ENCODE measurements around the gene DNAH5.

DNA sequence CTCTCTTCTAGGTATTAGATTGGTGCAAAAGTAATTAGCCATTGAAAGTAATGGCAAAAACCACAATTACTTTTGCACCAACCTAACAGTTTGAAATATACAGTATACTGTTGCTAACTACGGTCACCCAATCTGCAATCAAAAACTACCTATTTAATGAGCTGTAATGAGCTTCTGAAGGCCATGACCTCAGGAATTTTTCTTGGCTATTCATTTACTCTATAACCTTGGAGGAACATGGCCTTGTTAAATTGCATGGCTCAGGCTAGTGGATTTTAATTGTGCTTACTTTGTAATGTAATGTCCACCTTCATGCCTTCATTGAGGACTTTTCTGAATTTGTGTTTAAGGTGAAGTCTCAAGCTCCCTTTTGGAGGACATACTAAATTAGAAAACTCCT lies 24.7 kb downstream of the DNAH5 start:
- TF ChIP-seq, protein P1, sequence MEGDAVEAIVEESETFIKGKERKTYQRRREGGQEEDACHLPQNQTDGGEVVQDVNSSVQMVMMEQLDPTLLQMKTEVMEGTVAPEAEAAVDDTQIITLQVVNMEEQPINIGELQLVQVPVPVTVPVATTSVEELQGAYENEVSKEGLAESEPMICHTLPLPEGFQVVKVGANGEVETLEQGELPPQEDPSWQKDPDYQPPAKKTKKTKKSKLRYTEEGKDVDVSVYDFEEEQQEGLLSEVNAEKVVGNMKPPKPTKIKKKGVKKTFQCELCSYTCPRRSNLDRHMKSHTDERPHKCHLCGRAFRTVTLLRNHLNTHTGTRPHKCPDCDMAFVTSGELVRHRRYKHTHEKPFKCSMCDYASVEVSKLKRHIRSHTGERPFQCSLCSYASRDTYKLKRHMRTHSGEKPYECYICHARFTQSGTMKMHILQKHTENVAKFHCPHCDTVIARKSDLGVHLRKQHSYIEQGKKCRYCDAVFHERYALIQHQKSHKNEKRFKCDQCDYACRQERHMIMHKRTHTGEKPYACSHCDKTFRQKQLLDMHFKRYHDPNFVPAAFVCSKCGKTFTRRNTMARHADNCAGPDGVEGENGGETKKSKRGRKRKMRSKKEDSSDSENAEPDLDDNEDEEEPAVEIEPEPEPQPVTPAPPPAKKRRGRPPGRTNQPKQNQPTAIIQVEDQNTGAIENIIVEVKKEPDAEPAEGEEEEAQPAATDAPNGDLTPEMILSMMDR (IDR thresholded peaks at IDR 0.05): no peak
- no peak for TF ChIP-seq POLR2A (IDR thresholded peaks at IDR 0.05)
